Mammary epithelial cell (primary cell): ENCODE measurements around the gene RBMS3.

Source experiments
- CTCF ChIP-seq, 2 donors: IDR thresholded peaks in 1 of 2; conservative IDR thresholded peaks in 1 of 2; 2 replicates each; pipeline ENCODE4 v1.5.1; 2011 to 2012; ENCODE audit warnings: inconsistent platforms in 2 of 2, low read length in 2 of 2, mild to moderate bottlenecking in 2 of 2, control low read depth in 1 of 2, low read depth in 1 of 2; ENCODE audit not compliant: insufficient read depth in 1 of 2; ENCODE audit errors: extremely low read depth in 1 of 2
- EZH2 ChIP-seq: IDR thresholded peaks from 2 replicates; pipeline ENCODE4 v1.6.1; 2012; ENCODE audit warnings: low read length, inconsistent platforms, borderline replicate concordance

- TF ChIP-seq CTCF (conservative IDR thresholded peaks at IDR 0.05 in 1 of 2, IDR thresholded peaks at IDR 0.05 in 1 of 2; ENCODE audit: extremely low read depth in 1 of 2, insufficient read depth in 1 of 2, low read depth in 1 of 2, low read length in 2 of 2) (no peak), EZH2 (no peak)
These were observed 521.2 kb downstream of the RBMS3 start for GRCh38 chr3:29802057-29802456.
